Transverse colon (tissue), 4 donors: ENCODE results near the gene PSORS1C1.

Experiments
- CTCF ChIP-seq, 5 experiments: fragments of 200-600 bp in 3 of 5; fragments of 450-650 bp in 2 of 5; sonication (generic) in 3 of 5; IDR thresholded peaks; 1 replicate in 2 of 5; 2 replicates in 3 of 5; pipeline ENCODE4 v1.5.1; 2016 to 2017; ENCODE audit warnings: antibody characterized with exemption in 5 of 5, inconsistent platforms in 3 of 5, mild to moderate bottlenecking in 2 of 5, moderate library complexity in 1 of 5
- POLR2A ChIP-seq: fragments of 450-650 bp; IDR thresholded peaks from one replicate; pipeline ENCODE4 v1.6.1; 2016; ENCODE audit warnings: antibody characterized with exemption, mild to moderate bottlenecking, moderate library complexity
- POLR2AphosphoS5 ChIP-seq, 3 donors: sonication (generic); formaldehyde crosslinking; IDR thresholded peaks; one replicate each; pipeline ENCODE4 v1.6.1; 2016; ENCODE audit warnings: antibody characterized with exemption in 3 of 3

- TF ChIP-seq POLR2A (no peak), CTCF (IDR thresholded peaks at IDR 0.05) (no peak), POLR2AphosphoS5 (IDR thresholded peaks at IDR 0.05) (no peak)
These were observed 48.0 kb downstream of the PSORS1C1 start for GRCh38 chr6:31162463-31163165.
